ENCODE measurements around the gene KLRD1.
"Not testable (repeated sequence)": the region's sequence is repeated elsewhere in the genome, so short reads cannot be mapped to it uniquely, and the experiment has no call there.

KLRD1 gene

GRCh38 chr12:10369557-10370415 lies 62.1 kb downstream of the KLRD1 start:
- no peaks in the 10 kb centered on the region for H3K36me3 ChIP-seq (ENCODE audit: insufficient read depth, low read length)
- no peak overlapping the region for H3K9ac ChIP-seq (ENCODE audit: low read depth, low read length)
- H3K4me1 ChIP-seq (ENCODE audit: insufficient read depth, low read length) = peaks cover 27% of the 10 kb centered on the region
- H3K9me3 ChIP-seq (ENCODE audit: control insufficient read depth, insufficient read depth, low read length) = no peaks in the 10 kb centered on the region

GRCh38 chr12:10371893-10372535 lies 64.3 kb downstream of the KLRD1 start:
- not testable (repeated sequence) for H3K9me3 ChIP-seq (ENCODE audit: control insufficient read depth, insufficient read depth, low read length); H3K36me3 ChIP-seq (ENCODE audit: insufficient read depth, low read length); H3K9ac ChIP-seq (ENCODE audit: low read depth, low read length)
- peaks cover 17% of the 10 kb centered on the region for H3K4me1 ChIP-seq (ENCODE audit: insufficient read depth, low read length)

- no peaks in the 10 kb centered on the region for H3K9me3 ChIP-seq (ENCODE audit: control insufficient read depth, insufficient read depth, low read length)
- no peak overlapping the region for H3K9ac ChIP-seq (ENCODE audit: low read depth, low read length)
- no peaks in the 10 kb centered on the region for H3K36me3 ChIP-seq (ENCODE audit: insufficient read depth, low read length)
- H3K4me1 ChIP-seq (ENCODE audit: insufficient read depth, low read length) = peaks cover 17% of the 10 kb centered on the region
These were observed 64.9 kb downstream of the KLRD1 start for GRCh38 chr12:10372559-10372958.

GRCh38 chr12:10374624-10375018 lies 67.0 kb downstream of the KLRD1 start:
- Histone ChIP-seq H3K36me3 (ENCODE audit: insufficient read depth, low read length) (no peaks in the 10 kb centered on the region), H3K4me1 (ENCODE audit: insufficient read depth, low read length) (peaks cover 17% of the 10 kb centered on the region), H3K9ac (ENCODE audit: low read depth, low read length) (no peak overlapping the region), H3K9me3 (ENCODE audit: control insufficient read depth, insufficient read depth, low read length) (no peaks in the 10 kb centered on the region)

GRCh38 chr12:10378737-10379136 lies 71.1 kb downstream of the KLRD1 start:
- H3K9ac ChIP-seq (ENCODE audit: low read depth, low read length); H3K4me1 ChIP-seq (ENCODE audit: insufficient read depth, low read length); H3K36me3 ChIP-seq (ENCODE audit: insufficient read depth, low read length); H3K9me3 ChIP-seq (ENCODE audit: control insufficient read depth, insufficient read depth, low read length): not testable (repeated sequence)

All from ES-I3 (cell line).